NCI-H510A treated with DMSO at 0.1 percent for 48 hours (cell line): Measurements from ENCODE around the gene IRF3.

Experiments used
- DNase-seq: peaks from one replicate; lab custom pipeline; 2025; lab: John Stamatoyannopoulos, UW

The IRF3 gene

GRCh38 chr19:49616532-49616931 lies 49.1 kb downstream of the IRF3 start:
- DNase-seq: no peak

- no peak for DNase-seq
Observed at GRCh38 chr19:49615861-49616260, 49.8 kb downstream of the IRF3 start.

- DNase-seq: no peak
Observed at GRCh38 chr19:49614096-49614833, 51.4 kb downstream of the IRF3 start.

GRCh38 chr19:49613374-49613773 lies 52.3 kb downstream of the IRF3 start:
- no peak for DNase-seq
